ENCODE results near the gene SMTN. TPM values are rescaled to one million over a fixed set of nuclear protein-coding genes. Genes with fewer than 3 reads are reported as not detected.

The SMTN gene
- total RNA-seq, 3 donors from 2014 or later (not counting 1 experiment from before 2014, with no cell fraction given) = 2.1 to 4.3 (median 3.6) TPM

GRCh38 chr22:31153357-31153756 lies 72.2 kb downstream of the SMTN start:
- H3K4me1 Mint-ChIP-seq = no peaks in the 10 kb centered on the region
- no peaks in the 10 kb centered on the region for H3K9me3 Mint-ChIP-seq
- H3K4me3 ChIP-seq (ENCODE audit: low read length) = no peak overlapping the region
- WGBS (ENCODE audit: insufficient coverage) = 71% methylated on average over 3 of the region's 3 CpGs
- no peak for DNase-seq
- intact Hi-C loops (cut with micrococcal nuclease) = no loop called here
- no peak overlapping the region for H3K27ac ChIP-seq (ENCODE audit: low read length)
- ATAC-seq = no peak
- no peaks in the 10 kb centered on the region for H3K9me3 ChIP-seq (ENCODE audit: control insufficient read depth, insufficient read depth, low read length)
- H3K27me3 Mint-ChIP-seq (ENCODE audit: low read depth in 2 of 2) = peaks cover 0 to 5% of the 10 kb centered on the region in 2 donors
- no peak overlapping the region for H3K4me3 Mint-ChIP-seq
- no peaks in the 10 kb centered on the region for H3K36me3 ChIP-seq (ENCODE audit: control insufficient read depth, insufficient read depth, low read length)
- TF ChIP-seq, protein P1, sequence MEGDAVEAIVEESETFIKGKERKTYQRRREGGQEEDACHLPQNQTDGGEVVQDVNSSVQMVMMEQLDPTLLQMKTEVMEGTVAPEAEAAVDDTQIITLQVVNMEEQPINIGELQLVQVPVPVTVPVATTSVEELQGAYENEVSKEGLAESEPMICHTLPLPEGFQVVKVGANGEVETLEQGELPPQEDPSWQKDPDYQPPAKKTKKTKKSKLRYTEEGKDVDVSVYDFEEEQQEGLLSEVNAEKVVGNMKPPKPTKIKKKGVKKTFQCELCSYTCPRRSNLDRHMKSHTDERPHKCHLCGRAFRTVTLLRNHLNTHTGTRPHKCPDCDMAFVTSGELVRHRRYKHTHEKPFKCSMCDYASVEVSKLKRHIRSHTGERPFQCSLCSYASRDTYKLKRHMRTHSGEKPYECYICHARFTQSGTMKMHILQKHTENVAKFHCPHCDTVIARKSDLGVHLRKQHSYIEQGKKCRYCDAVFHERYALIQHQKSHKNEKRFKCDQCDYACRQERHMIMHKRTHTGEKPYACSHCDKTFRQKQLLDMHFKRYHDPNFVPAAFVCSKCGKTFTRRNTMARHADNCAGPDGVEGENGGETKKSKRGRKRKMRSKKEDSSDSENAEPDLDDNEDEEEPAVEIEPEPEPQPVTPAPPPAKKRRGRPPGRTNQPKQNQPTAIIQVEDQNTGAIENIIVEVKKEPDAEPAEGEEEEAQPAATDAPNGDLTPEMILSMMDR (IDR thresholded peaks at IDR 0.05) = no peak
- no peaks in the 10 kb centered on the region for H3K36me3 Mint-ChIP-seq
- no peaks in the 10 kb centered on the region for H3K27me3 ChIP-seq (ENCODE audit: control insufficient read depth, insufficient read depth, low read length)
- H3K27ac Mint-ChIP-seq = no peak overlapping the region
- H3K4me1 ChIP-seq (ENCODE audit: control insufficient read depth, insufficient read depth, low read length) = no peaks in the 10 kb centered on the region

Other genes starting within 250 kb of the SMTN start
- gene MORC2, start 112.5 kb upstream of the SMTN start, total RNA-seq = 10 to 100 TPM; 15.3 to 19.7 (median 16.4) TPM
- gene TUG1, start 112.1 kb upstream of the SMTN start, total RNA-seq = 10 to 100 TPM; 78.4 to 94.6 (median 80.9) TPM
- 10 to 100 TPM in 2 of 3 donors, 1 to 10 TPM in 1; 8.1 to 14.0 (median 10.6) TPM for gene SELENOM, start 26.2 kb downstream of the SMTN start, total RNA-seq
- not detected for gene INPP5J, start 41.6 kb downstream of the SMTN start, total RNA-seq
- gene PLA2G3, start 59.2 kb downstream of the SMTN start, total RNA-seq = not detected
- gene RNF185, start 78.9 kb downstream of the SMTN start, total RNA-seq = 10 to 100 TPM; 12.4 to 15.0 (median 13.2) TPM
- gene LIMK2, start 131.0 kb downstream of the SMTN start, total RNA-seq = 10 to 100 TPM; 17.2 to 28.6 (median 19.1) TPM
- 100 to 1,000 TPM; 132 to 180 (median 161) TPM for gene PIK3IP1, start 211.2 kb downstream of the SMTN start, total RNA-seq

Measured in natural killer cell (primary cell).